HCT116 (cell line): ENCODE results near the gene RBM47. TPM values are rescaled to one million over a fixed set of nuclear protein-coding genes. Genes with fewer than 3 reads are reported as not detected.

Experiments used
- ATAC-seq: fragments of 200-7000 bp; cut with Tn5 transposase; 2 replicates; pipeline ENCODE4 v1.9.1; 2020; ENCODE audit warnings: mild to moderate bottlenecking, moderate library complexity
- BruUV-seq: library from RNA; stranded (reverse); fragments of 400-500 nt; replicated peaks from 2 replicates; lab custom pipeline; 2021; lab: Mats Ljungman, UMichigan
- CTCF ChIA-PET: fragments of 300-600 bp; sonication (Branson Sonifier 250); formaldehyde crosslinking; loops from one replicate; lab custom pipeline; 2021; ENCODE audit warnings: antibody characterized with exemption; lab: Charles Lee
- POLR2A ChIA-PET: fragments of 300-600, 350-600 bp; sonication (Branson Sonifier 250); formaldehyde crosslinking; loops from one replicate; lab custom pipeline; 2021; ENCODE audit warnings: antibody characterized with exemption; lab: Charles Lee
- RAD21 ChIA-PET, 2 experiments: fragments of 300-600 bp; sonication (Branson Sonifier 250); formaldehyde crosslinking; loops; one replicate each; lab custom pipeline; 2023; ENCODE audit warnings: low total read pairs in 2 of 2; ENCODE audit not compliant: uncharacterized antibody in 2 of 2, unreplicated experiment in 2 of 2, low non-redundant PET in 1 of 2; lab: Charles Lee
- DNase-seq: peaks from one replicate; pipeline ENCODE4 v3.0.0-alpha.2; 2010; ENCODE audit warnings: low read depth, low spot score
- H2AFZ ChIP-seq: fragments of 200-600 bp; shearing (Covaris generic), sonication (generic); 2 replicates; pipeline ENCODE4 v1.6.1; 2017; ENCODE audit warnings: low read depth, mixed run types, mixed read lengths, antibody characterized with exemption, low read length; ENCODE audit not compliant: poor library complexity, severe bottlenecking
- H3K27ac ChIP-seq: 2 replicates; pipeline ENCODE4 v1.5.1; 2012; ENCODE audit warnings: low read depth, low read length
- H3K27me3 ChIP-seq: fragments of 200-600 bp; sonication (generic); 2 replicates; pipeline ENCODE4 v1.6.1; 2016; ENCODE audit warnings: mixed run types, low read length, mixed read lengths; ENCODE audit not compliant: insufficient read depth
- H3K36me3 ChIP-seq, 2 experiments: fragments of 200-500 bp in 1 of 2; fragments of 200-600 bp in 1 of 2; sonication (Bioruptor generic) in 1 of 2; sonication (generic) in 1 of 2; 2 replicates each; pipeline versions ENCODE4 v1.5.1 to v1.6.1; 2014 to 2016; ENCODE audit warnings: low read length in 2 of 2, inconsistent platforms in 1 of 2, mixed read lengths in 1 of 2, mixed run types in 1 of 2; ENCODE audit not compliant: insufficient read depth in 2 of 2, control insufficient read depth in 1 of 2
- H3K4me1 ChIP-seq, 2 experiments: fragments of 200-600 bp in 1 of 2; sonication (generic) in 1 of 2; 2 replicates each; pipeline versions ENCODE4 v1.5.1 to v1.6.1; 2012 to 2017; ENCODE audit warnings: low read length in 2 of 2, inconsistent platforms in 1 of 2, mild to moderate bottlenecking in 1 of 2, mixed read lengths in 1 of 2, mixed run types in 1 of 2, moderate library complexity in 1 of 2; ENCODE audit not compliant: insufficient read depth in 2 of 2, control insufficient read depth in 1 of 2
- H3K4me2 ChIP-seq: fragments of 200-600 bp; sonication (generic); 2 replicates; pipeline ENCODE4 v1.6.1; 2017; ENCODE audit warnings: mixed run types, low read length, mixed read lengths
- H3K4me3 ChIP-seq, 2 experiments: fragments of 200-600 bp in 1 of 2; sonication (generic) in 1 of 2; replicated peaks in 1 of 2; 2 replicates each; pipeline ENCODE4 v1.5.1; 2011 to 2016; ENCODE audit warnings: low read length in 2 of 2, control low read depth in 1 of 2, low read depth in 1 of 2, mild to moderate bottlenecking in 1 of 2, mixed read lengths in 1 of 2, mixed run types in 1 of 2
- H3K79me2 ChIP-seq: fragments of 200-600 bp; sonication (generic); 2 replicates; pipeline ENCODE4 v1.6.1; 2017; ENCODE audit warnings: mild to moderate bottlenecking, mixed run types, low read length, moderate library complexity, mixed read lengths; ENCODE audit not compliant: insufficient read depth
- H3K9ac ChIP-seq: fragments of 200-600 bp; sonication (generic); 2 replicates; pipeline ENCODE4 v1.6.1; 2016; ENCODE audit warnings: low read length, mixed read lengths
- H3K9me2 ChIP-seq: fragments of 200-600 bp; sonication (generic), shearing (Covaris generic); 2 replicates; pipeline ENCODE4 v1.6.1; 2017; ENCODE audit warnings: mixed run types, mild to moderate bottlenecking, moderate library complexity; ENCODE audit not compliant: insufficient read depth
- H3K9me3 ChIP-seq, 2 experiments: fragments of 200-500 bp in 1 of 2; fragments of 200-600 bp in 1 of 2; sonication (Bioruptor generic) in 1 of 2; sonication (generic) in 1 of 2; 2 replicates each; pipeline ENCODE4 v1.6.1; 2014 to 2017; ENCODE audit warnings: low read length in 2 of 2, mixed read lengths in 2 of 2, inconsistent platforms in 1 of 2, low read depth in 1 of 2, mild to moderate bottlenecking in 1 of 2, mixed run types in 1 of 2, moderate library complexity in 1 of 2; ENCODE audit not compliant: control insufficient read depth in 1 of 2, insufficient read depth in 1 of 2
- H4K20me1 ChIP-seq: fragments of 200-600 bp; sonication (generic), shearing (Covaris generic); 2 replicates; pipeline ENCODE4 v1.6.1; 2017; ENCODE audit warnings: mixed run types, mild to moderate bottlenecking, moderate library complexity; ENCODE audit not compliant: insufficient read depth
- ATF3 ChIP-seq: IDR thresholded peaks from 2 replicates; pipeline ENCODE4 v1.6.1; 2012
- CBX3 ChIP-seq: IDR thresholded peaks from 2 replicates; pipeline ENCODE4 v1.6.1; 2012; ENCODE audit warnings: low read depth
- CEBPB ChIP-seq: IDR thresholded peaks from 2 replicates; pipeline ENCODE4 v1.6.1; 2012; ENCODE audit warnings: low read depth
- ELF1 ChIP-seq: IDR thresholded peaks from 2 replicates; pipeline ENCODE4 v1.6.1; 2012; ENCODE audit warnings: low read depth, borderline replicate concordance
- EZH2phosphoT487 ChIP-seq: fragments of 200-600 bp; IDR thresholded peaks from 2 replicates; pipeline ENCODE4 v1.6.1; 2018; ENCODE audit warnings: antibody characterized with exemption, borderline replicate concordance
- FOSL1 ChIP-seq: IDR thresholded peaks from 2 replicates; pipeline ENCODE4 v1.6.1; 2012; ENCODE audit warnings: low read depth
- JUND ChIP-seq: IDR thresholded peaks from 2 replicates; pipeline ENCODE4 v1.6.1; 2012
- MAX ChIP-seq: IDR thresholded peaks from 2 replicates; pipeline ENCODE4 v1.6.1; 2012
- POLR2AphosphoS5 ChIP-seq: IDR thresholded peaks from 2 replicates; pipeline ENCODE4 v1.6.1; 2011; ENCODE audit warnings: mild to moderate bottlenecking, low read depth, low read length, moderate library complexity
- RAD21 ChIP-seq: IDR thresholded peaks from 2 replicates; pipeline ENCODE4 v1.6.1; 2012; ENCODE audit warnings: low read depth, mild to moderate bottlenecking
- REST ChIP-seq: IDR thresholded peaks from 2 replicates; pipeline ENCODE4 v1.6.1; 2012; ENCODE audit warnings: low read depth
- SIN3A ChIP-seq: IDR thresholded peaks from 2 replicates; pipeline ENCODE4 v1.6.1; 2012; ENCODE audit warnings: low read depth
- SP1 ChIP-seq: IDR thresholded peaks from 2 replicates; pipeline ENCODE4 v1.6.1; 2012; ENCODE audit warnings: low read depth
- SRF ChIP-seq: IDR thresholded peaks from 2 replicates; pipeline ENCODE4 v1.6.1; 2012; ENCODE audit warnings: low read depth
- TCF7L2 ChIP-seq: IDR thresholded peaks from 2 replicates; pipeline ENCODE4 v1.7.0; 2011; ENCODE audit warnings: borderline replicate concordance, inconsistent platforms; ENCODE audit not compliant: insufficient read depth, insufficient read length; ENCODE audit errors: extremely low read depth
- YY1 ChIP-seq: IDR thresholded peaks from 2 replicates; pipeline ENCODE4 v1.6.1; 2011; ENCODE audit warnings: low read length, low read depth, moderate library complexity, mild to moderate bottlenecking; ENCODE audit not compliant: insufficient replicate concordance; ENCODE audit errors: extremely low read depth
- ZFX ChIP-seq: fragments of 450-650 bp; IDR thresholded peaks from 2 replicates; pipeline ENCODE4 v1.6.1; 2017
- intact Hi-C: fragments of 100-400 bp; cut with micrococcal nuclease; formaldehyde crosslinking; loops from 2 replicates; pipeline ENCODE4 v1.10.0; 2022
- total RNA-seq: library from RNA; stranded (reverse); gene quantifications from one replicate; pipeline ENCODE4 v1.2.1, GENCODE V29; 2021; ENCODE audit not compliant: unreplicated experiment

Gene RBM47
- total RNA-seq, 1 experiment from 2014 or later = 22.2 TPM

- ChIA-PET POLR2A (no interaction called here), CTCF (no interaction called here), RAD21 (no interaction called here)
- BruUV-seq = no TSS peak
- H3K4me2 ChIP-seq = no peak overlapping the region
- no peak for TF ChIP-seq FOSL1
- TF ChIP-seq POLR2AphosphoS5 = no peak
- TF ChIP-seq MAX = no peak
- no peak for TF ChIP-seq ZFX
- TF ChIP-seq SIN3A = no peak
- TF ChIP-seq TCF7L2 = no peak
- TF ChIP-seq ELF1 = no peak
- no peak for TF ChIP-seq CBX3
- TF ChIP-seq SRF = no peak
- TF ChIP-seq REST = no peak
- no peak for TF ChIP-seq ATF3
- TF ChIP-seq JUND = no peak
- no peak for TF ChIP-seq SP1
- TF ChIP-seq EZH2phosphoT487 = no peak
- TF ChIP-seq CEBPB = no peak
- TF ChIP-seq RAD21 = no peak
- TF ChIP-seq YY1 = no peak
- H3K9me3 ChIP-seq = no peaks in the 10 kb centered on the region
- intact Hi-C loops = no loop called here
- H3K9me2 ChIP-seq = no peaks in the 10 kb centered on the region
- H2AFZ ChIP-seq = no peak overlapping the region
- no peaks in the 10 kb centered on the region for H4K20me1 ChIP-seq
- no peaks in the 10 kb centered on the region for H3K4me1 ChIP-seq
- no peaks in the 10 kb centered on the region for H3K79me2 ChIP-seq
- H3K36me3 ChIP-seq = no peaks in the 10 kb centered on the region
- H3K27ac ChIP-seq = no peak overlapping the region
- ATAC-seq (no peak), DNase-seq (no peak)
- H3K27me3 ChIP-seq = no peaks in the 10 kb centered on the region
- H3K9ac ChIP-seq = no peak overlapping the region
- H3K4me3 ChIP-seq = no peak overlapping the region
Observed at GRCh38 chr4:40441430-40441829, 188.2 kb downstream of the RBM47 start.
